HG02642 (cell line): ENCODE measurements around the gene UPB1.

Experiments
- ATAC-seq: cut with Tn5 transposase; IDR thresholded peaks from one replicate; pipeline ENCODE4 v1.9.1; 2021; ENCODE audit warnings: mild to moderate bottlenecking; ENCODE audit not compliant: unreplicated experiment, poor library complexity

The UPB1 gene

GRCh38 chr22:24494528-24495364 is at the start of gene UPB1:
UPB1 (plus strand) TSS chr22:24495332; CDS start chr22:24495404, 72 bp downstream.
- no peak for ATAC-seq

- no peak for ATAC-seq
These were observed 49.5 kb upstream of the UPB1 start for GRCh38 chr22:24445481-24446259.

DNA sequence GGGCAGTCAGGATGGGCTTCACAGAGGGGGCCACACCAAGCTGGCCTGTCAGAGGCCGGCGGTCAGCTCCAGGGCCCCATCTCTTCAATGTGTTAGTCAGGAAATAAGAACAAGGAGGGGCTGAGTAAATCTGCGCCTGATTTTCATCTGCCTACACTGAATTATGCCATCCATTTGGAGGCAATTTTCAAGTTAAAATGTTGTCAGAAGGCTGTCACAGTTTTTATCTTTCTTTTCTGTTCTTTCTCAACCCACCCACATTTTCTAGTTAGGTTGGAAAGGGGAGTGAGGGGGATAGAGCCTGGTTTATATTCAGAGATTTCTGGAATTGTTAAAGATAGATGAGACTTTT is 48.9 kb upstream of the UPB1 start:
- ATAC-seq = no peak

- ATAC-seq = no peak
These were observed 44.5 kb upstream of the UPB1 start for GRCh38 chr22:24450610-24451009.

DNA sequence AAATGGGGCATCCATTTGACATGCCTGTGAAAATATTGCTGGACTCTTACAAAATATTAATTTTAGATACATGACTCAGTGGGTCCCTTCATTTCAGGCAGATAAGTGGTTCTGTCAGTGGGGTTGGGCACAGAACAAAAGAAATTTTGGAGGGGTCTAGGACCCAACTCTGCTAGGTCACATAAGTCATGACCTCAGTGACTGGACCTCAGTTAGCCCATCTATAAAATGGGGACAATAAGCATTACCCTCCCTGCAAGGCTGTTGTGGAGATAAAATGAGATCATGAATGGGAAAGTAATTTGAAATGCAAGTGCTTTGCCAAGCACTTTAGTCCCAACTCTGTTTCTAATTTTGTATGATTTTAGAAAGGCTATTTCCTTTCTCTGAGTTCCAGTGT is 44.0 kb upstream of the UPB1 start:
- ATAC-seq = no peak

- no peak for ATAC-seq
These were observed 41.3 kb upstream of the UPB1 start for GRCh38 chr22:24453853-24454252.

- no peak for ATAC-seq
These were observed 40.1 kb upstream of the UPB1 start for GRCh38 chr22:24455039-24455438.

DNA sequence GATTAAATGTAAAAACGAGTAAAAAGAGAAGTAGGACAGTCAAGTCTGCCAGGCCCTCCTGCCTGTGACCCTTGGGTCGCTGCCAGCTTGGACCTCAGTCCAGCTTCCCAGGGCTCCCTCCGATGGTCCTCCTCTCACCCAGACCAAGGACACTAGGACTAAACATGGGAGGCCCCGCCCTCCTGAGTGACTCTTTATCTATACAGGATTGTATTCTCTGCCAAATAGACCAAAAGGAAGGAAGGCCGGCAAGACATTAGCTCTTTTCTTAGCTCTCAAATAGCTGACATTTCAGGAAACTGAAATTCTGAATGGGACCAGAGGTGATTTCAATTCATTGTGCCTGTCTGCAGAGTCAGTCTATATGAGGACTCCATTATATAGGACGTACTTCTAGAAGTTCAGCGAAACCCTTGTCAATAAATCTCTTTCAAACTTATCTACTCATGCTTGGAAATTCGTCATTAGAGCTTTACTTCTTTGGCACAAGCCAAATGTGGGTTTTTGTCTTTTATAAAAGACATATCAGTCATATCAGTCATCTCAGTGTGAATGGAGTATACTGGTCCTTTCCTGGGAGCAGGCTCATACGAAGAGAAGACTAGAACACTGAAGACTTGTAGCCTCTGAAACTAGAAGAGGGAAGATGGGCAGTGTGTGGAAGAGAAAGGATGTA is 39.2 kb upstream of the UPB1 start:
- ATAC-seq = no peak

DNA sequence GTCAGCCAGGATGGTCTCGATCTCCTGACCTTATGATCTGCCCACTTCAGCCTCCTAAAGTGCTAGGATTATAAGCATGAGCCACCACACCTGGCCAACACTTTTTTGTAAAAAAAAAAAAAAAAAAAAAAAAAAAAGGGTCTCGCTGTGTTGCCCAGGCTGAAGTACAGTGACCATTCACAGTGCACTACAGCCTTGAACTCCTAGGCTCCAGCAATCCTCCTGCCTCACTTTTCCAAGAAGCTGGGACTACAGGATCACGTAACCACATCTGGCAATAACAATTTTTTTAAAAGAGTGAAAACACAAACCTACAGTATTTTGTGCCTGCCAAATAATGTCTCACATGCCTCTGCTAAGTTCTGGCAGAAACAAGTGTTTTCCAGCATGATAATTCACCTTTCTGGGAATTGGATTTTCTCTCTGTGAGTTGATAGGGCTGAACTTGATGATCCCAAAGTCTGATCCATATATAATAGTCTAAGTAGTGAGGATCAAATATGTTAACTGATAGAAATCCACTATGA is 37.2 kb upstream of the UPB1 start:
- no peak for ATAC-seq

DNA sequence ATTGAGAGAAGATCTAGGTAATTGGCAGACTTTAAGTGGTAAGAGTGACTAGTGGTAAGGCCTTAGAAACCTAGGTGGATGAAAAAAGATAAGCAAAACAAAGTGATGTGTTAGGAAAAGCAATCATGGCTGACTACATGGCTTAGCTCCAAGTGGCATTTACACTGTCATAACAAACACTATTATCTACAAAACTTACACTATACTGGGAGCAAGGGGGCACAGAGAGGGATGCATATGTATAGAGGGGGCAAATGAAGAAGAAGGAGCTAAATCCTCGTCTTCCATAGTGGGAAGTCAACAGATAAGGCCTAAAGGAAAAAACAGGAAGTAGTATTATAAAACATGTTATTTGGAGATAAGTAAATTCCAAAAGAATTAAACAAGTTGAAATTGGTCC is 35.2 kb upstream of the UPB1 start:
- ATAC-seq = no peak

DNA sequence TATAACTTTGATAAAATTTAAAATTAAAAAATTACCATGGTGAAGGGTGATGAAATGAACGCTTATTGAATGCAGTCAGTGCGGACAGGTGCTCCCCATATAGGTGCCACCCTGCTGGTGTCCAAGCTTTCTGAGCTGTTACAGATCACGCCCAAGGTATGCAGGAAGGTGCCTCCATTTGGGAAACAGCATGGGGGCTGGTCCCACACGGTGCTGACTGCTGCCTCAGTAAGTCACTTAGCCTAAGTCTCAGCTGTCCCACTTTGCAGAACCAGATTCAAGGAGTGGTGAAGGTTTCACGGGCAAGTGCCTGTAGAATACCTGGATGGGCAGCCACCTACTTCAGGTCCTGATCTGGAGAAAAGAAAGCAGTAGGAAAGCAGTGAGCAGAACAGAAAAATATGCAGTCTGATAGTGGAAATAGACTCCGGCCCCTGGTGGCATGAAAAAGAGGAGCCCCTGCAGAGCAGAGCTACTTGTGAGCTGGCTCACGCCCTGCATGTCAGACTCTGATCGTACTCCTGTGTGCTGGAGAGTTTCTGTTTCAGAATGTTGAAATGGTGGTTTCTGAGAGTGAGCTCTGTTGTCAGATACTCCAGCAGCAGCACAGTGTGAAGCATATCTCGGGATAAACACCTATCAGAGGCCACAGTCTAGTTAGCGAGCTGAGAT is 34.6 kb upstream of the UPB1 start:
- ATAC-seq = peak; percentile 47

GRCh38 chr22:24463071-24463760 is 31.9 kb upstream of the UPB1 start:
- ATAC-seq = no peak

GRCh38 chr22:24465566-24465965 is 29.6 kb upstream of the UPB1 start:
- ATAC-seq = no peak

GRCh38 chr22:24465975-24466374 is 29.2 kb upstream of the UPB1 start:
- ATAC-seq = no peak

- no peak for ATAC-seq
These were observed 28.3 kb upstream of the UPB1 start for GRCh38 chr22:24466716-24467328.

GRCh38 chr22:24467340-24467739 is 27.8 kb upstream of the UPB1 start:
- no peak for ATAC-seq

GRCh38 chr22:24471570-24471969 is 23.6 kb upstream of the UPB1 start:
- ATAC-seq = no peak

DNA sequence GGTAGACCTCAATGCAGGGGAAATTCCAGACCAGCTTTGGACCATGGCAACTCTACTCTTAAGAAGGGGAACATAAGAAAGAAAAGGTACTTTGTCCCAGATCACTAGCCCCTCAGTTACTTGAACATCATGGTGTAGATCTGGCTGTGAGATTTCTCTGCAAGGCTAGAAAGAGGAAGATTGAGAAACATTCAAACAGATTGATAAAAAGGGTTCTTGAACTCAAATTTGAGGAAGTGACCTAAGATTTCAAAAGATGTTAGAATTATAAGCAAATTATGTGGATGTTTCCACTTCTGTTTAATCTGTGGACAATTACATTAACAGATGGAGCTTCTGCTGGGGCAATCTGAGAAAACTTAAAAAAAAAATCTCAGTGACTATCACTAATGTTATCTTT is 21.8 kb upstream of the UPB1 start:
- no peak for ATAC-seq

DNA sequence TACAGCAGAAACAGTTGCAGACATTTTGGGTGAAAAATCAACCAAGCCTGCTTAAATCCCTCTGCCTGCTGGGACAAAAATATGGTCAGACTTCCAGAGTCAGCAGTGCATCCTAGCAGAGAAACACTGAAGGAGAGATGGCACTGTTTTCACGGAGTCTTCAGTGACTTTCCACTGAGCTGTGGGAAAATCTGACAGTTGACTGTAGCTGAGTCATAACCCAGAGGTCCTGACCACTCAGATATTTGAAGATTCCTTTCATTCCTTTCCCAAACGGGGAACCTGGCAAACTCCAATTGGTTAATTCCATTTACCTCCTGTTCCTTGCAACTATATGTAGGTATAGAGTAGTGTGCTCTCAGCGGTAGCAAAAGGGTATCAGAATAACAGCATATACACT is 20.9 kb upstream of the UPB1 start:
- no peak for ATAC-seq
